ENCODE results near the gene BRCA2.
"Not testable (repeated sequence)": the region's sequence is repeated elsewhere in the genome, so short reads cannot be mapped to it uniquely, and the experiment has no call there.

BRCA2 gene

DNA sequence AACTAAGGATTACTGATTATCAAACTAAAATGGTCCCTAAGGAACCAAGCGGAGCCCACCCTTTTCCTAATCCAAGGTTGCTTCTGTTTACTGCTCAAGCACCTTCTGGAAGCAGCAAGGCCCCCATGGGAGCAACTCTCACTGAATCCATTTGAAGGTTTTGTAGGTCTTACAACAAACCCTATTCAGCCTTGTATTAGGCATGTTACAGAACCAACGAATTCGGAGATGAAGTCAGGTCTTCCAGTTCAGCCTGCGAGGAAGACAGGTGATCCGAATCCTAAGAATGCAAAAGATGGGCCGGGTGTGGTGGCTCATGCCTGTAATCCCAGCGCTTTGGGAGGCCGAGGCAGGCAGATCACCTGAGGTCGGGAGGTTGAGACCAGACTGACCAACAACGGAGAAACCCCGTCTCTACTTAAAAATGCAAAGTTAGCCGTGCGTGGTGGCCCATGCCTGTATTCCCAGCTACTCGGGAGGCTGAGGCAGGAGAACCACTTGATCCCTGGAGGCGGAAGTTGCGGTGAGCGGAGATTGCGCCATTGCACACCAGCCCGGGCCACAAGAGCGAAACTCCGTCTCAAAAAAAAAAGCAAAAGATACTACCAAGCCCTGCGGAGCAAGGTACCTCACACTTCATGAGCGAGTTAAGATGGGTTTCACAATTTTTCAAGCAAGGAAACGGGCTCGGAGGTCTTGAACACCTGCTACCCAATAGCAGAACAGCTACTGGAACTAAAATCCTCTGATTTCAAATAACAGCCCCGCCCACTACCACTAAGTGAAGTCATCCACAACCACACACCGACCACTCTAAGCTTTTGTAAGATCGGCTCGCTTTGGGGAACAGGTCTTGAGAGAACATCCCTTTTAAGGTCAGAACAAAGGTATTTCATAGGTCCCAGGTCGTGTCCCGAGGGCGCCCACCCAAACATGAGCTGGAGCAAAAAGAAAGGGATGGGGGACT is 754 bp upstream of the BRCA2 start:
- DNase-seq = no peak

DNA sequence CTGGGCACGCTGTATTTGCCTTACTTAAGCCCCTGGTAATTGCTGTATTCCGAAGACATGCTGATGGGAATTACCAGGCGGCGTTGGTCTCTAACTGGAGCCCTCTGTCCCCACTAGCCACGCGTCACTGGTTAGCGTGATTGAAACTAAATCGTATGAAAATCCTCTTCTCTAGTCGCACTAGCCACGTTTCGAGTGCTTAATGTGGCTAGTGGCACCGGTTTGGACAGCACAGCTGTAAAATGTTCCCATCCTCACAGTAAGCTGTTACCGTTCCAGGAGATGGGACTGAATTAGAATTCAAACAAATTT is 676 bp downstream of the BRCA2 start:
- no peak for DNase-seq

DNA sequence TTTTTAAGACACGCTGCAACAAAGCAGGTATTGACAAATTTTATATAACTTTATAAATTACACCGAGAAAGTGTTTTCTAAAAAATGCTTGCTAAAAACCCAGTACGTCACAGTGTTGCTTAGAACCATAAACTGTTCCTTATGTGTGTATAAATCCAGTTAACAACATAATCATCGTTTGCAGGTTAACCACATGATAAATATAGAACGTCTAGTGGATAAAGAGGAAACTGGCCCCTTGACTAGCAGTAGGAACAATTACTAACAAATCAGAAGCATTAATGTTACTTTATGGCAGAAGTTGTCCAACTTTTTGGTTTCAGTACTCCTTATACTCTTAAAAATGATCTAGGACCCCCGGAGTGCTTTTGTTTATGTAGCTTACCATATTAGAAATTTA is 1.2 kb downstream of the BRCA2 start:
- DNase-seq = no peak

- no peak for DNase-seq
Measured at GRCh38 chr13:32317716-32318465, 2.6 kb downstream of the BRCA2 start.

GRCh38 chr13:32320528-32320927 is 5.2 kb downstream of the BRCA2 start:
- no peak for DNase-seq

DNA sequence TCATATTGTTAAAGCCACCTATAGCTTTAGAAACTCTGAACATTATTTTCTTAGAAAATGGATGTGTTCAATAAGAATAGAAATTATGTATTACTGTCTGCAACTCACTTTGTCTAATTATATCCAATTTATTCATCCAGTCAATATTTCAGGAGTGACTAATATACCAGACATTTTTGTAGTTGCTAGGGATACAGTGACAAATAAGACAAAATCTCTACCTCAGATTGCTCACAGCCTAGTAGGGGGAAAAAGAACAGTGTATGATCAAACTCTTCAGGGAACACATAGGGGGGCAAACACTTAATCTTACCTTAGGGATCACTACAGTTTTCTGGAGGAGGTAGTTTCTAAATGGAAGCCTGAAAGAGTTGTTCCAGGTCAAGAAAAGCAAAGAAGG is 8.6 kb downstream of the BRCA2 start:
- no peak for DNase-seq

DNA sequence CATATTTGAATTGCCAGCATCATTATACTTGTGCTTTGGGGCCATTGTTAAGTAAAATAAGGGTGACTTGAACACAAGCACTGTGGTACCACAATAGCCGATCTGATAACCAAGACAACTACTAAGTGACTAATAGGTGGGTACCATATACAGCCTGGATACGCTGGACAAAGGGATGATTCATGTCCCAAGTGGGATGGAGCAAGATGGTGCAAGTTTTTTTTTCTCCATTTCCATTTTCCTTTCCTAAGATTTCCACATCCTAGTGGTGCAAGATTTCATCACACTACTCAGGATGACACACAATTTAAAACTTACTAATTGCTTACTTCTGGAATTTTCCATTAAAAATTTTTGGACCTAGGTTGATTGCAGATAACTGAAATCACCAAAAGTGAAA is 15.1 kb downstream of the BRCA2 start:
- no peak for DNase-seq

DNA sequence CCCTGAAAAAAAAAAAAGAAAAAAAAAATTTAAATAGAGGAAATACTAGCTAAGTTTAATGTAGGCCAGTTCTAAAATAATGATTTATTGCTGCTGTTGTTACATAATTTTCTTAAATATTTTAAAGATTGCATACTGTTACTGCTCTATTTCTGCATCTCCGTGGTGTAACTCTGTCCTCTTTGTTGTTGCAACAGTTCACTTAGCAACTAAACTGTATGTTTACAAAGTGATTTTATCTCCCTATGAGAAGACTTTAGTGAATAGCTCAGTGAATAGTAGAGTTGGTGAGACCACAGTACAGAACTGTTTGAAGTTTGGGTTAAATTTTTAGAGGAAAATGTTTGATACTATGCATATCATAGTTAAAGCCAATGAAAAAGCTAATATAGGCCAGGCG is 19.4 kb downstream of the BRCA2 start:
- no peak for DNase-seq

DNA sequence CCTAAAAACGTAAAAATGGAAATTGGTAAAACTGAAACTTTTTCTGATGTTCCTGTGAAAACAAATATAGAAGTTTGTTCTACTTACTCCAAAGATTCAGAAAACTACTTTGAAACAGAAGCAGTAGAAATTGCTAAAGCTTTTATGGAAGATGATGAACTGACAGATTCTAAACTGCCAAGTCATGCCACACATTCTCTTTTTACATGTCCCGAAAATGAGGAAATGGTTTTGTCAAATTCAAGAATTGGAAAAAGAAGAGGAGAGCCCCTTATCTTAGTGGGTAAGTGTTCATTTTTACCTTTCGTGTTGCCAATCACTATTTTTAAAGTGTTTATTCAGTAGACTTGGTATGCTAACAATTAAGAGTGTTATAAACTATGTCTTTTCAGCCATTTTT is 25.6 kb downstream of the BRCA2 start:
- DNase-seq = no peak

- no peak for DNase-seq
Measured at GRCh38 chr13:32347651-32348050, 32.3 kb downstream of the BRCA2 start.

DNA sequence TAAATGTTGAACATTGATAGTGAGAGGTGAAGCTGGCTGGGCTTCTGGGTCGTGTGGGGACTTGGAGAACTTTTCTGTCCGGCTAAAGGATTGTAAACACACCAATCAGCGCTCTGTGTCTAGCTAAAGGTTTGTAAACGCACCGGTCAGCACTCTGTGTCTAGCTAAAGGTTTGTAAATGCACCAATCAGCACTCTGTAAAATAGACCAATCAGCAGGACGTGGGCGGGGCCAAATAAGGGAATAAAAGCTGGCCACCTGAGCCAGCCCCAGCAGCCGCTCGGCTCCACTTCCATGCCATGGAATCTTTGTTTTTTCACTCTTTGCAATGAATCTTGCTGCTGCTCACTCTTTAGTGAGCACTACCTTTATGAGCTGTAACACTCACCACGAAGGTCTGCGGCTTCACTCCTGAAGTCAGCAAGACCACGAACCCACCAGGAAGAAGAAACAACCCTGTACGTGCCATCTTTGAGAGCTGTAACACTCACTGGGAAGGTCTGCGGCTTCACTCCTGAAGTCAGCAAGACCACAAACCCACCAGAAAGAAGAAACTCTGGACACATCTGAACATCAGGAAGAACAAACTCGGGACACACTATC is 35.6 kb downstream of the BRCA2 start:
- DNase-seq = not testable (repeated sequence)

GRCh38 chr13:32354040-32354439 is 38.7 kb downstream of the BRCA2 start:
- no peak for DNase-seq

DNA sequence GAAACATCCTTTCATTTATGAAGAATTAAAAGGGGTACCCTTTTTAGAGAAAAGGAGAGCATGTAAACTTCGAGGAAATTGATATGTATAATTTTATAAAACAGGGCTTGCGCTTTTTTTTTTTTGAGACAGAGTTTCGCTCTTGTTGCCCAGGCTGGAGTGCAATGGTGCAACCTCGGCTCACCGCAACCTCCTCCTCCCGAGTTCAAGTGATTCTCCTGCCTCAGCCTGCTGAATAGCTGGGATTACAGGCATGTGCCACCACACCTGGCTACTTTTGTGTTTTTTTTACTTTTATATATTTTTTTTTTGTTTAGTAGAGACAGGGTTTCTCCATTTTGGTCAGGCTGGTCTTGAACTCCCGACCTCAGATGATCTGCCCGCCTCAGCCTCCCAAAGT is 40.6 kb downstream of the BRCA2 start:
- DNase-seq = not testable (repeated sequence)

DNA sequence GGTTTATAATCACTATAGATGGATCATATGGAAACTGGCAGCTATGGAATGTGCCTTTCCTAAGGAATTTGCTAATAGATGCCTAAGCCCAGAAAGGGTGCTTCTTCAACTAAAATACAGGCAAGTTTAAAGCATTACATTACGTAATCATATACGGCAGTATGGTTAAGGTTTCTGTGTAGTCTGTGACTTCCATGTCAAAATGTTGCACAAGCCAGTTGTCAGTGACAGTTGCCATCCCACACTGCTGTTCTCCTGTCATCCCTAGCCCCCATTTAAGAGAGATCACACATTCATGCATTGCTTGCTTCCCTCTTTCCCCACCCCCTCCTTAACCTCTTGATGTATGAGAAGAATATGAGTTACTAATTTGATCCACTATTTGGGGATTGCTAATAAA is 47.3 kb downstream of the BRCA2 start:
- DNase-seq = no peak

- no peak for DNase-seq
Measured at GRCh38 chr13:32370805-32371204, 55.5 kb downstream of the BRCA2 start.

GRCh38 chr13:32376642-32377415 is 61.5 kb downstream of the BRCA2 start:
- DNase-seq = no peak

- DNase-seq = no peak
Measured at GRCh38 chr13:32378012-32378411, 62.7 kb downstream of the BRCA2 start.

GRCh38 chr13:32381539-32381938 is 66.2 kb downstream of the BRCA2 start:
- DNase-seq = no peak

DNA sequence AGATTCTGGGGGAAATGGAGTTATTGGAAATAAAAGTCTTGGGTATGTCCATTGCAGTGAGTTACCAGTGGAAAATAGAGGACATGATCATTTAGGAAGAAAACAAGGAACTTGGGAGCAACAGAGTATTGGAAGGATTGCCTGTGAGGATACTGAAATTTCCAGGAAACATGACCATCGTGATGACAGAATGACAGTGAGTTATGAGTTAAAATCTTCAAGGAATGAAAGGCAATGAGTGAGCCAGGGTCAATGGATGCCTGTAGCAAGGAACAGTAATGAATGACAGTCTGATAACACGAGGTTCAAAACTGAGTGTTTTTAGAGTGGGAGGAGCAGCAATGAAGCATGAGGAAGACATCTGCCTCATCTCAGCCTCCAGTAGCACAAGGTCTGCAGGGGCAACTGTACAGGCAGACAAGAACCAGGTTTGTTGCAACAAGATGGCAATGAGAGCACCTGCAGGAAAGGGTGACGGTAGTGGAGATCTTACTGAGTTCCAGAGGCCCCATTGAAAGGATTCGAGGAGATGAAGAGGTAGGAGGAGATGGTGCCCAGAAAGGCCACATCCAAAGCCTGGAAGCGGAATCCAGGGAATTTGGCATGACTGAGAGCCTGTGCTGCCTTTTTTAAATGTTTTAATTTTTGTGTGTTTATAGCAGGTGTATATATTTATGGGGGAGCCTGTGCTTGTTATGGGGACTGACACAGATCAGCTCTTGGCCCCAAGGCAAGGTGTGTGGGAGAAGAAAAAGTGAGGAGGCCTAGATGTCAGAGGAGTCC is 68.7 kb downstream of the BRCA2 start:
- DNase-seq = no peak

DNA sequence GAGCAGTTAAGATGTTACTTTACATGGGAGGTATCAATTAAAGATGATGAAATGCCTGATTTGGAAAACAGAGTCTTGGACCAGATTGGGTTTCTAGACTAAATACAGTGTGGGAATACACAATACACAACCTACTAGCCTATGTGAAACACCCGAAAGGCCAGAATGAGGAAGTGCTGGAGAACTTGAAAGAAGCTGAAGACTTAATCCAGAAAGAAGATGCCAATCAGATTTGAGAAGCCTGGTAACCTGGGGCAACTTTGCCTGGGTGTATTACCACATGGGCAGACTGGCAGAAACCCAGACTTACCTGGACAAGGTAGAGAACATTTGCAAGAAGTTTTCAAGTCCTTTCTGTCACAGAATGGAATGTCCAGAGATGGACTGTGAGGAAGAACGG is 69.4 kb downstream of the BRCA2 start:
- DNase-seq = no peak

GRCh38 chr13:32385410-32385809 is 70.1 kb downstream of the BRCA2 start:
- no peak for DNase-seq

- DNase-seq = no peak
Measured at GRCh38 chr13:32390048-32390447, 74.7 kb downstream of the BRCA2 start.
